ENCODE results near the gene SERGEF. TPM values are rescaled to one million over a fixed set of nuclear protein-coding genes. Genes with fewer than 3 reads are reported as not detected.

SERGEF gene
- total RNA-seq, 1 donor from 2014 or later: 24.0 TPM

- Mint-ChIP-seq H3K27ac (ENCODE audit: unreplicated experiment) (no peak overlapping the region), H3K4me3 (ENCODE audit: unreplicated experiment) (no peak overlapping the region), H3K27me3 (ENCODE audit: unreplicated experiment) (peaks cover 8% of the 10 kb centered on the region), H3K36me3 (ENCODE audit: unreplicated experiment) (no peaks in the 10 kb centered on the region), H3K9me3 (ENCODE audit: unreplicated experiment) (no peaks in the 10 kb centered on the region), H3K4me1 (ENCODE audit: unreplicated experiment) (peaks cover 3% of the 10 kb centered on the region)
- no peak for TF ChIP-seq CTCF (IDR thresholded peaks at IDR 0.05)
- DNase-seq (ENCODE audit: extremely low spot score, unreplicated experiment): no peak
Measured at GRCh38 chr11:17740649-17741235, 272.1 kb downstream of the SERGEF start.

- no peaks in the 10 kb centered on the region for H3K36me3 Mint-ChIP-seq (ENCODE audit: unreplicated experiment)
- no peak overlapping the region for H3K27ac Mint-ChIP-seq (ENCODE audit: unreplicated experiment)
- peaks cover 3% of the 10 kb centered on the region for H3K4me1 Mint-ChIP-seq (ENCODE audit: unreplicated experiment)
- H3K9me3 Mint-ChIP-seq (ENCODE audit: unreplicated experiment): no peaks in the 10 kb centered on the region
- DNase-seq (ENCODE audit: extremely low spot score, unreplicated experiment): no peak
- H3K27me3 Mint-ChIP-seq (ENCODE audit: unreplicated experiment): peaks cover 8% of the 10 kb centered on the region
- no peak overlapping the region for H3K4me3 Mint-ChIP-seq (ENCODE audit: unreplicated experiment)
- no peak for TF ChIP-seq CTCF (IDR thresholded peaks at IDR 0.05)
Measured at GRCh38 chr11:17739945-17740338, 272.9 kb downstream of the SERGEF start.

- Mint-ChIP-seq H3K9me3 (ENCODE audit: unreplicated experiment) (no peaks in the 10 kb centered on the region), H3K27ac (ENCODE audit: unreplicated experiment) (no peak overlapping the region), H3K4me3 (ENCODE audit: unreplicated experiment) (no peak overlapping the region), H3K36me3 (ENCODE audit: unreplicated experiment) (no peaks in the 10 kb centered on the region), H3K4me1 (ENCODE audit: unreplicated experiment) (peaks cover 7% of the 10 kb centered on the region), H3K27me3 (ENCODE audit: unreplicated experiment) (peaks cover 8% of the 10 kb centered on the region)
- no peak for DNase-seq (ENCODE audit: extremely low spot score, unreplicated experiment)
- no peak for TF ChIP-seq CTCF (IDR thresholded peaks at IDR 0.05)
Measured at GRCh38 chr11:17738151-17738973, 274.5 kb downstream of the SERGEF start.

Other genes with a start within 250 kb of the SERGEF start
- 0.11 and 0.31 TPM in 2 replicates for gene TPH1, start 33.2 kb upstream of the SERGEF start, total RNA-seq
- gene SAAL1, start 93.0 kb upstream of the SERGEF start, total RNA-seq: 14.9 and 17.6 TPM in 2 replicates
- gene MRGPRX3, start 119.5 kb upstream of the SERGEF start, total RNA-seq: not detected in 2 replicates
- gene MRGPRX4, start 159.8 kb upstream of the SERGEF start, total RNA-seq: not detected in 2 replicates
- not detected in 2 replicates for gene SAA4, start 223.8 kb upstream of the SERGEF start, total RNA-seq
- not detected in 2 replicates for gene SAA2, start 235.6 kb upstream of the SERGEF start, total RNA-seq

Data from osteocyte (in vitro differentiated cells).